Tibial artery (tissue), 4 donors: ENCODE data around the gene SENP8.
A peak's percentile ranks its signal among the peaks of the same experiment; 100 is the strongest.

Source experiments
- DNase-seq, 2 donors: peaks; one replicate each; pipeline ENCODE4 v3.0.0-alpha.2; 2019
- H3K27ac ChIP-seq, 2 donors: fragments of 200-600 bp; sonication (generic) in 1 of 2; 1 replicate in 1 of 2; 2 replicates in 1 of 2; pipeline ENCODE4 v1.5.1; 2018 to 2019; ENCODE audit warnings: mild to moderate bottlenecking in 1 of 2
- H3K27me3 ChIP-seq, 2 donors: fragments of 200-600 bp; sonication (generic) in 1 of 2; one replicate each; pipeline versions ENCODE4 v1.5.1 to v1.6.0; 2016 to 2019
- H3K36me3 ChIP-seq, 3 donors: fragments of 200-600 bp; sonication (generic) in 2 of 3; one replicate each; pipeline ENCODE4 v1.5.1; 2016 to 2019; ENCODE audit warnings: mild to moderate bottlenecking in 2 of 3
- H3K4me1 ChIP-seq, 4 donors: fragments of 200-600 bp; sonication (generic) in 2 of 4; 1 replicate in 3 of 4; 2 replicates in 1 of 4; pipeline ENCODE4 v1.5.1; 2016 to 2019
- H3K4me3 ChIP-seq, 2 donors: fragments of 200-600 bp; sonication (generic) in 1 of 2; 1 replicate in 1 of 2; 2 replicates in 1 of 2; pipeline ENCODE4 v1.5.1; 2018 to 2019; ENCODE audit warnings: mild to moderate bottlenecking in 2 of 2
- H3K9me3 ChIP-seq, 3 donors: fragments of 200-600 bp; sonication (generic) in 1 of 3; one replicate each; pipeline ENCODE4 v1.5.1; 2016 to 2019
- intact Hi-C: fragments of 100-400 bp; cut with DNase I; formaldehyde crosslinking; loops from one replicate; pipeline ENCODE4 v1.15.0; 2023; ENCODE audit warnings: low total_unique reads
- TF ChIP-seq, protein P1 (sequence below), 2 experiments: fragments of 200-600 bp in 1 of 2; fragments of 450-650 bp in 1 of 2; IDR thresholded peaks; one replicate each; pipeline ENCODE4 v1.5.1; 2017 to 2019; ENCODE audit warnings: antibody characterized with exemption in 2 of 2, mild to moderate bottlenecking in 1 of 2, moderate library complexity in 1 of 2

The SENP8 gene

DNA sequence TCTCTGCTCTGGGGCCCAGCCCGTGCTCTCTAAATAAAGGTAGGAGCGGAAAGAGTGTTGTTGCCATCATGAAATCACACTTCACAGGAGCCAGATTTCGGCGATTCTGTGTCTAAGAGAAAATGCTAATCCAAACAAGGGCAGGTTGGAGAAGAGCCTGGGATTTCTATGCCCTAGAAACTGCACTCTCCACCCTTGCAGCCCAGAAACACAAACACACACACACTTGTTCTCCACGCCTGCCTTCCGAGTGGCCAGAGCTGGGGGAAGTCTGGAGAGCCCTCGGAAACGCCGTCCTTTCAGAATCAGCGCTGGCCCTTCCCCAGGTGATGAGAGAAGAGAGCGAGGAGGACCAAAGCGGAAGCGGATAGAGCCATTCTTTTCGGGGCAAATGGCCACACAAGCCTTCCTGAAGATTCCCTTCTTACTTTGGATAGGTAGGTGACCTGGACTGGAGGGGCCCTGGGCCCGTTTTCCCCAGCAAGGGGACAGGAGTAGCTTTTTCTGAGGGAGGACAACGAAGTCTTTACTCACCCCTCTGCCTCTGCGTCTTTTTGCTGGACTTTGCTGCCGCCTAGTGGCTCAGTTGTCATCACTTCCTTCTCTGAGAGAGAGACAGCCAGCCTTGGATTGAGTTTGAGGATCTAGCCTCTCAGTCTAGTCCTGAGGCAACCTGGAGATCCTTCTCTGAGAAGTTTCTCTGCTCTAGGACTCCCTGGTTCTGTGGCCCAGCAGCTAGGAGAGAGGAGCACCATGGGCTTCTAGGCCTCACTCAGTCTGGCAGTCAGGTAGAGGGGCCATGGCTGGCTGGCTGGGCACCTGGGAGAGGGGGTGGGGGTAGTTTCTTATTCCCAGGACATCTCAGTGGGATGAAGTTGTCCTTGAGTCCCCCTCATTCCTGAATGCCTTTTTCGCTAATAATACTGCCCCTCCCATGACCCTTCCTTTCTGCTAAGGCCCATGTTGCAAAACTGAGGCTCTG, 37.7 kb downstream of the SENP8 start:
- DNase-seq: peak; percentile 86 to 90
- H3K36me3 ChIP-seq: no peaks in the 10 kb centered on the region
- intact Hi-C loops: loop anchor here (10.0 kb wide), 2 partner anchors 351 to 411 kb away; no protein-coding TSS in a partner anchor
- peak overlapping the region; percentile 49 to 54 for H3K4me3 ChIP-seq
- peak overlapping the region; percentile 49 to 63 for H3K27ac ChIP-seq
- no peaks in the 10 kb centered on the region for H3K9me3 ChIP-seq
- TF ChIP-seq, protein P1, sequence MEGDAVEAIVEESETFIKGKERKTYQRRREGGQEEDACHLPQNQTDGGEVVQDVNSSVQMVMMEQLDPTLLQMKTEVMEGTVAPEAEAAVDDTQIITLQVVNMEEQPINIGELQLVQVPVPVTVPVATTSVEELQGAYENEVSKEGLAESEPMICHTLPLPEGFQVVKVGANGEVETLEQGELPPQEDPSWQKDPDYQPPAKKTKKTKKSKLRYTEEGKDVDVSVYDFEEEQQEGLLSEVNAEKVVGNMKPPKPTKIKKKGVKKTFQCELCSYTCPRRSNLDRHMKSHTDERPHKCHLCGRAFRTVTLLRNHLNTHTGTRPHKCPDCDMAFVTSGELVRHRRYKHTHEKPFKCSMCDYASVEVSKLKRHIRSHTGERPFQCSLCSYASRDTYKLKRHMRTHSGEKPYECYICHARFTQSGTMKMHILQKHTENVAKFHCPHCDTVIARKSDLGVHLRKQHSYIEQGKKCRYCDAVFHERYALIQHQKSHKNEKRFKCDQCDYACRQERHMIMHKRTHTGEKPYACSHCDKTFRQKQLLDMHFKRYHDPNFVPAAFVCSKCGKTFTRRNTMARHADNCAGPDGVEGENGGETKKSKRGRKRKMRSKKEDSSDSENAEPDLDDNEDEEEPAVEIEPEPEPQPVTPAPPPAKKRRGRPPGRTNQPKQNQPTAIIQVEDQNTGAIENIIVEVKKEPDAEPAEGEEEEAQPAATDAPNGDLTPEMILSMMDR (IDR thresholded peaks at IDR 0.05): peak; percentile 77 to 86
- H3K4me1 ChIP-seq: peaks cover 0 to 12% (median 3%) of the 10 kb centered on the region in 4 donors
- H3K27me3 ChIP-seq: no peaks in the 10 kb centered on the region

DNA sequence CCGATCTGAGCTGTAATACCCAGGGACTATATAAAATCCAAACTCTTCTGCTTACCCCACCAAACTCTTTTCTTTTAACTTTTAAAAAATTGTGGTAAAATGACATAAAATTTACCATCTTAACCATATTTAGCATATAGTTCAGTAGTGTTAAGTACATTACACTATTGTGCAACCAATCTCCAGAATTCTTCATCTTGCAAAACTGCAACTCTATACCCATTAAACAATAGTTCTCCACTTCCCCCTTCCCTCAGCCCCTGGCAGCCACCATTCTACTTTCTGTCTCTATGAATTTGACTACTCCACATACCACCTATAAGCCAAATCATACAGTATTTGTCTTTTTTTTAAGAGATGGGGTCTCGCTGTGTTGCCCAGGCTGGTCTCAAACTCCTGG, 38.7 kb downstream of the SENP8 start:
- Histone ChIP-seq H3K4me1 (peaks cover 0 to 12% (median 3%) of the 10 kb centered on the region in 4 donors), H3K36me3 (peaks cover 0 to 9% (median 0%) of the 10 kb centered on the region in 3 donors), H3K27me3 (no peaks in the 10 kb centered on the region), H3K27ac (no peak overlapping the region), H3K9me3 (no peaks in the 10 kb centered on the region), H3K4me3 (no peak overlapping the region)
- TF ChIP-seq, protein P1 (IDR thresholded peaks at IDR 0.05): no peak
- intact Hi-C loops: loop anchor here (10.0 kb wide), 2 partner anchors 352 to 412 kb away; no protein-coding TSS in a partner anchor
- DNase-seq: no peak

DNA sequence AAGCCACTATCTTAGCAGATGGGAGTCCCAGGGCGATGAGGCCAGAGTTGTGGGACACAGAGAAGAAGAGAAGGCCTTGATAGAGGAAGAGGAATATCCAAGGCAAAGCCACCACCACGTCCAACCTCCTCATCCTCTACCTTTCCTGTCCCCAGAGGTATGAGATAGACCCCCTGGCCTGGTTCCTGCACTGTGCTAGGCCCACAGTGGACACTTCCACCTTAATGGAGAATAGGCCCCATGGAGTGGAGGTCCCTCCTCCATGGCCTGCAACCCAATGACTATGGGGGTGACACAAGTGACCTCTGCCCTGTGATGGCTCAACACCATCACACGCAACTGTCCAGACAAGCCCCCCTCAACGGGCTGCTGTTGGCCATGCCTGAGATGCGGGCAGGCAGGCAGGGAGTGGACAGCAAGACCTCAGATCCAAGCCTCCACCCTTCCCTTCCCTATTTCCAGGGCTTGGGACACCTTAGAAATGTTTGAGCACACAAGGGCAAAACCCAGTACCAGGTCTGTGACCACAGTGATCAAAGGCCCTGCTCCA, 42.6 kb downstream of the SENP8 start:
- Histone ChIP-seq H3K4me3 (no peak overlapping the region), H3K36me3 (peaks cover 0 to 22% (median 0%) of the 10 kb centered on the region in 3 donors), H3K27me3 (no peaks in the 10 kb centered on the region), H3K4me1 (peaks cover 0 to 5% (median 0%) of the 10 kb centered on the region in 4 donors), H3K27ac (no peak overlapping the region), H3K9me3 (no peaks in the 10 kb centered on the region)
- TF ChIP-seq, protein P1 (IDR thresholded peaks at IDR 0.05): no peak
- intact Hi-C loops: no loop called here
- no peak for DNase-seq

DNA sequence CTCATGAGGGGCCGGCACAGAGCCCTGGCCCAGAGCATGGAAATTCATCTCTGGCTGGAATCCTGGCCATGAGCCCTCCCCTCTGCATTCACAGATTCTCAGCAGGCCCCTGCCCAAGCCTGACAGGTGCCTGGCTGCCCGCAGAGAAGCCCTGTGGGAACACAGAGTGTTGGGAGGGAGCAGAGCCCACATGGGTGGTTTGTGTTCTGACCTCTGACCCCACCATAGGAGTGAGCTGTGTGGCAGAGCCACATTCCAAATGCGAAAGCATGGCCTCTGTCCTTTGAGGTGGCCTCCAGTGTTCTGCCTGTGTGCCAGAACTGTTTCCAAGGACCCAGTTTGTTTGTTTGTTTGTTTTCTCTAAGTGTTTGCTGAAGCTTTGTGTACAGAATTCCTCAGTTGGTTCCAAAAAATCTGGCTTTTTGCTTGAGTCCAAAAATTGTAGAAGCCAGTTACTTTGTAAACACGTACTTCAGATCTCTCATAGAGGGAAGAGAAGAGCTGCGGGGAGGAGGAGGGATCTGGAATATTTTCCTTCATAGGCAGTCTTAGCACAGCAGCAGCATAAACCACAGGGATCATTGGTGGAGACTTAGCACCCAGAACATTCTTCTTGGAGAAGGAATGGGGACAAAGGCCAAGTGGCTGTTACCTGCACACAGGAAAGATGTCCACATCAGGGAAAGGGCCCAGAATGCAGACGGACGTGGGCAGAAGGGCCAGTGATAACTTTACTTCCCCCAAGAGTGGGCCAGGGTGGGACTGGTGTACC, 43.3 kb downstream of the SENP8 start:
- Histone ChIP-seq H3K27ac (no peak overlapping the region), H3K9me3 (no peaks in the 10 kb centered on the region), H3K4me3 (no peak overlapping the region), H3K36me3 (peaks cover 0 to 22% (median 0%) of the 10 kb centered on the region in 3 donors), H3K4me1 (no peaks in the 10 kb centered on the region), H3K27me3 (peaks cover 0 to 3% of the 10 kb centered on the region in 2 donors)
- intact Hi-C loops: no loop called here
- TF ChIP-seq, protein P1 (IDR thresholded peaks at IDR 0.05): no peak
- DNase-seq: no peak

DNA sequence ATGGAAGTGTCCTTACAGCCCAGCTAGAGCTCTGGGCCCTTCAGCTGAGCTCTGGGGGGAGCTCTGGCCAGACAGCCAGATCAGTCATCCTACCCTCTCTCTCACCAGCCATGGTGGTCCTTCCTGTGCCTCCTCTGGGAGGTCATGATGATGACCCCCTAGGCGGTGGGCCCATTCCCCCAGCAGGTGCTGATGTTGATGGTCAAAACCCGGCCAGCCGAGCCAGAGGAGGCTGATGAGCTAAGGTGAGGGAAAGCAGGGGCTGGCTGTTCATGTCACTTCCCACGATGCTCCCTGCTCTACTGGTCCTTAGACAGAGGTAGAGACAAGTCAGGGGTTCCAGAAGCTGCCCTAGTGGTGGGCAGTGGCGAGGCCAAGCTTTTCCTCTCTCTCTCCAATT, 44.4 kb downstream of the SENP8 start:
- Histone ChIP-seq H3K27ac (no peak overlapping the region), H3K9me3 (no peaks in the 10 kb centered on the region)
- intact Hi-C loops: no loop called here

More for the DNA sequence above, 44.4 kb downstream of the SENP8 start:
- TF ChIP-seq, protein P1 (IDR thresholded peaks at IDR 0.05): no peak
- Histone ChIP-seq H3K36me3 (peaks cover 0 to 22% (median 0%) of the 10 kb centered on the region in 3 donors), H3K4me1 (no peaks in the 10 kb centered on the region), H3K4me3 (no peak overlapping the region), H3K27me3 (peaks cover 0 to 3% of the 10 kb centered on the region in 2 donors)
- no peak for DNase-seq
